ENCODE results near the gene RAC2. TPM values are rescaled to one million over a fixed set of nuclear protein-coding genes. Genes with fewer than 3 reads are reported as not detected.
A peak's percentile ranks its signal among the peaks of the same experiment; 100 is the strongest.
"Not testable (repeated sequence)": the region's sequence is repeated elsewhere in the genome, so short reads cannot be mapped to it uniquely, and the experiment has no call there.

RAC2 gene
- total RNA-seq, 1 donor from 2014 or later, result not detected

GRCh38 chr22:37237371-37238268 lies 6.4 kb downstream of the RAC2 start:
- Mint-ChIP-seq H3K4me3 (ENCODE audit: unreplicated experiment) (no peak overlapping the region), H3K27me3 (ENCODE audit: unreplicated experiment) (peaks cover 14% of the 10 kb centered on the region), H3K27ac (ENCODE audit: unreplicated experiment) (no peak overlapping the region), H3K9me3 (ENCODE audit: unreplicated experiment) (peaks cover 9% of the 10 kb centered on the region), H3K4me1 (ENCODE audit: low read depth, unreplicated experiment) (peaks cover 12% of the 10 kb centered on the region), H3K36me3 (ENCODE audit: unreplicated experiment) (no peaks in the 10 kb centered on the region)
- TF ChIP-seq, protein P1, sequence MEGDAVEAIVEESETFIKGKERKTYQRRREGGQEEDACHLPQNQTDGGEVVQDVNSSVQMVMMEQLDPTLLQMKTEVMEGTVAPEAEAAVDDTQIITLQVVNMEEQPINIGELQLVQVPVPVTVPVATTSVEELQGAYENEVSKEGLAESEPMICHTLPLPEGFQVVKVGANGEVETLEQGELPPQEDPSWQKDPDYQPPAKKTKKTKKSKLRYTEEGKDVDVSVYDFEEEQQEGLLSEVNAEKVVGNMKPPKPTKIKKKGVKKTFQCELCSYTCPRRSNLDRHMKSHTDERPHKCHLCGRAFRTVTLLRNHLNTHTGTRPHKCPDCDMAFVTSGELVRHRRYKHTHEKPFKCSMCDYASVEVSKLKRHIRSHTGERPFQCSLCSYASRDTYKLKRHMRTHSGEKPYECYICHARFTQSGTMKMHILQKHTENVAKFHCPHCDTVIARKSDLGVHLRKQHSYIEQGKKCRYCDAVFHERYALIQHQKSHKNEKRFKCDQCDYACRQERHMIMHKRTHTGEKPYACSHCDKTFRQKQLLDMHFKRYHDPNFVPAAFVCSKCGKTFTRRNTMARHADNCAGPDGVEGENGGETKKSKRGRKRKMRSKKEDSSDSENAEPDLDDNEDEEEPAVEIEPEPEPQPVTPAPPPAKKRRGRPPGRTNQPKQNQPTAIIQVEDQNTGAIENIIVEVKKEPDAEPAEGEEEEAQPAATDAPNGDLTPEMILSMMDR (IDR thresholded peaks at IDR 0.05; ENCODE audit: partially characterized antibody, unreplicated experiment), result no peak
- no peak for DNase-seq

DNA sequence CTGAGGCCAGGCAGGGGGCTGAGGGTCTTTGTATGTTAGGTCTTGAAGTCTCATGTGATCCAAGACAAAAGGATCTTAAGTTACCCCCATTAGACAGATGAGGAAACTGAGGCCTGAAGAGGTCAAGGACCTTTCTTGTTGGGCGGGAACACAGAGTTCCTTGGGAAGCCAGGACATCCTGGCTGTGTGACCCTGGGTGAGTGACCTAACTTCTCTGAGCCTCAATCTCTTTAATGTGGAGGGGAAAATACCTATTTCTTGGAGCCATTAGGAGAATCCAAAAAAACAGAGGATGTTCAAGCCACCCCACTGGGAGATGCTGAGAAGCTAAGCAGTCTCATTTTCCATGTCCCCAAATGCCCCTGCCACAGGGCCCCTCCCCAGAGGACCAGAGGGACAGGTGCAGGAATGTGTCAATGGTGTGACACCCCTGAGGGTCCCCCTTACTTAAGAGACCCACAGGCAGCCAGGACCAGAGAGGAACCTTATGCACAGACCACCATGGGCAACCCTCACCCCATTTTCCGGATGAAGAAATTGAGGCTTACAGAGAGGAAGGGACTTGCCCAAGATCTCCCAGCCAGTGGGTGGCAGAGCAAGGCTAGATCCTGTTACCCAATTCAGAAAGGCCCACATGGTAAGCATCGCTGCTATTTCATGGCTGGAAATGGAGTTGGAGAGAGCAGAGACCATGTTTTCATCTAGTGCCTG lies 8.0 kb downstream of the RAC2 start:
- no peaks in the 10 kb centered on the region for H3K36me3 Mint-ChIP-seq (ENCODE audit: unreplicated experiment)
- TF ChIP-seq, protein P1 (IDR thresholded peaks at IDR 0.05; ENCODE audit: partially characterized antibody, unreplicated experiment), result no peak
- no peak overlapping the region for H3K27ac Mint-ChIP-seq (ENCODE audit: unreplicated experiment)
- H3K4me1 Mint-ChIP-seq (ENCODE audit: low read depth, unreplicated experiment), result peaks cover 9% of the 10 kb centered on the region
- DNase-seq, result no peak
- peaks cover 9% of the 10 kb centered on the region for H3K9me3 Mint-ChIP-seq (ENCODE audit: unreplicated experiment)
- peaks cover 16% of the 10 kb centered on the region for H3K27me3 Mint-ChIP-seq (ENCODE audit: unreplicated experiment)
- no peak overlapping the region for H3K4me3 Mint-ChIP-seq (ENCODE audit: unreplicated experiment)

GRCh38 chr22:37234736-37235711 lies 9.0 kb downstream of the RAC2 start:
- H3K36me3 Mint-ChIP-seq (ENCODE audit: unreplicated experiment), result no peaks in the 10 kb centered on the region

GRCh38 chr22:37233751-37234631 lies 10.1 kb downstream of the RAC2 start:
- Mint-ChIP-seq H3K27me3 (ENCODE audit: unreplicated experiment) (peaks cover 19% of the 10 kb centered on the region), H3K4me3 (ENCODE audit: unreplicated experiment) (no peak overlapping the region), H3K9me3 (ENCODE audit: unreplicated experiment) (peaks cover 6% of the 10 kb centered on the region), H3K4me1 (ENCODE audit: low read depth, unreplicated experiment) (peaks cover 3% of the 10 kb centered on the region), H3K36me3 (ENCODE audit: unreplicated experiment) (no peaks in the 10 kb centered on the region), H3K27ac (ENCODE audit: unreplicated experiment) (peak overlapping the region; percentile 25)
- TF ChIP-seq, protein P1 (IDR thresholded peaks at IDR 0.05; ENCODE audit: partially characterized antibody, unreplicated experiment), result no peak
- no peak for DNase-seq

More at GRCh38 chr22:37234736-37235711, 9.0 kb downstream of the RAC2 start:
- TF ChIP-seq, protein P1 (IDR thresholded peaks at IDR 0.05; ENCODE audit: partially characterized antibody, unreplicated experiment), result no peak
- H3K27me3 Mint-ChIP-seq (ENCODE audit: unreplicated experiment), result peaks cover 19% of the 10 kb centered on the region
- DNase-seq, result no peak
- peaks cover 7% of the 10 kb centered on the region for H3K9me3 Mint-ChIP-seq (ENCODE audit: unreplicated experiment)
- no peak overlapping the region for H3K27ac Mint-ChIP-seq (ENCODE audit: unreplicated experiment)
- no peak overlapping the region for H3K4me3 Mint-ChIP-seq (ENCODE audit: unreplicated experiment)
- H3K4me1 Mint-ChIP-seq (ENCODE audit: low read depth, unreplicated experiment), result peaks cover 3% of the 10 kb centered on the region

DNA sequence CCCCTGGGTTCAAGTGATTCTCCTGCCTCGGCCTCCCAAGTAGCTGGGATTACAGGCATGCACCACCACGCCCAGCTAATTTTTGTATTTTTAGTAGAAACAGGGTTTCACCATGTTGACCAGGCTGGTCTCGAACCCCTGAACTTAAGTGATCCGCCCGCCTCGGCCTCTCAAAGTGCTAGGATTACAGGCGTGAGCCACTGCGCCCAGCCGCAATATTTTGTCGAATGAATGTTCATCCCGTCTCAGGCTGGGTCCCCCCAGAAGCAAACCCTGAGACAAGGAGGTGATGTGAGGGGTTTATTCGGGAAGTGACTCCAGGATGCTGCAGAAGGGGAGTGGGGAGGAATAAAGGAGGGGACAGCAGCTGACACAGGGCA lies 10.7 kb downstream of the RAC2 start:
- H3K9me3 Mint-ChIP-seq (ENCODE audit: unreplicated experiment); H3K36me3 Mint-ChIP-seq (ENCODE audit: unreplicated experiment); DNase-seq; H3K4me3 Mint-ChIP-seq (ENCODE audit: unreplicated experiment); H3K4me1 Mint-ChIP-seq (ENCODE audit: low read depth, unreplicated experiment): not testable (repeated sequence)
- peaks cover 19% of the 10 kb centered on the region for H3K27me3 Mint-ChIP-seq (ENCODE audit: unreplicated experiment)
- H3K27ac Mint-ChIP-seq (ENCODE audit: unreplicated experiment), result peak overlapping the region; percentile 25
